ENCODE measurements around the gene TGFBR3. TPM values are rescaled to one million over a fixed set of nuclear protein-coding genes. Genes with fewer than 3 reads are reported as not detected.

TGFBR3 gene
- total and polyA plus RNA-seq, 9 of the 15 experiments (the other 6 are each of a cell fraction or from before 2014, with no cell fraction given), result 3.6 to 32.4 (median 15.6) TPM

DNA sequence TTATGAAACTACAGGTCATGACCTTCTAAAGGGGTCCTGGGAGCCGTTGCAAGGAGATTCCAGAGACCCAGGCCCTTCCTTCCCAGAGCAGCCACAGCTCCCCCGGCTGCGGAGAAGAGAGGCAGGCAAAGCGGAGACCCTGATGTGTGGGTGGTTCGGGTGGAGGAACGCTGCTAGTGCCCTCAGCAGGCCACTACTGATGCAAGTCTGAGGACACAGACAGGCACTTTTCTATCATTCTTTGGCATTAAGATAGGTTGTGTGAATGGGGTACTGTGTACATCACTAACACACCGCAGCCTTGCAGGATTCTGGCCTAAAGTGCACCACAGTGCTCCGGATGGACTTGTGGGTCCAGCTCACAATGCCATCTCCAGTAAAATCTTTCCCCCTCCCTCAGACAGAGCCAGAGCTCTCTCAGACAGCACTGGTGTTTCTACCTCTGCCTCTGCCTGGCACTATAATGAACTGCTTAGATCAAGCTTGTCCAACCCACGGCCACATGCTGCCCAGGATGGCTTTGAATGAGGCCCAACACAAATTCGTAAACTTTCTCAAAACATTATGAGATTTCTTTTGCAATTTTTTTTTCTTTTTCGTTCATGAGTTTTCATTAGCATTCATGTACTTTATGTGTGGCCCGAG lies 121.4 kb downstream of the TGFBR3 start (continued):
- TF ChIP-seq TEAD4 (IDR thresholded peaks at IDR 0.05; ENCODE audit: low read length), result no peak
- no peak for TF ChIP-seq TEAD4 (CRISPR knock-in tag; IDR thresholded peaks at IDR 0.05; ENCODE audit: borderline replicate concordance)
- TF ChIP-seq PHTF2 (CRISPR knock-in tag; IDR thresholded peaks at IDR 0.05), result no peak
- no peak for TF ChIP-seq NFE2L1 (tag; IDR thresholded peaks at IDR 0.05; ENCODE audit: borderline replicate concordance, low read depth)
- TF ChIP-seq, protein P1, sequence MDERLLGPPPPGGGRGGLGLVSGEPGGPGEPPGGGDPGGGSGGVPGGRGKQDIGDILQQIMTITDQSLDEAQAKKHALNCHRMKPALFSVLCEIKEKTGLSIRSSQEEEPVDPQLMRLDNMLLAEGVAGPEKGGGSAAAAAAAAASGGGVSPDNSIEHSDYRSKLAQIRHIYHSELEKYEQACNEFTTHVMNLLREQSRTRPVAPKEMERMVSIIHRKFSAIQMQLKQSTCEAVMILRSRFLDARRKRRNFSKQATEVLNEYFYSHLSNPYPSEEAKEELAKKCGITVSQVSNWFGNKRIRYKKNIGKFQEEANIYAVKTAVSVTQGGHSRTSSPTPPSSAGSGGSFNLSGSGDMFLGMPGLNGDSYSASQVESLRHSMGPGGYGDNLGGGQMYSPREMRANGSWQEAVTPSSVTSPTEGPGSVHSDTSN (CRISPR knock-in tag; IDR thresholded peaks at IDR 0.05; ENCODE audit: low read depth), result no peak
- TF ChIP-seq, protein P1 (tag; conservative IDR thresholded peaks at IDR 0.05; ENCODE audit: low read depth), result no peak
- TF ChIP-seq, protein P2, sequence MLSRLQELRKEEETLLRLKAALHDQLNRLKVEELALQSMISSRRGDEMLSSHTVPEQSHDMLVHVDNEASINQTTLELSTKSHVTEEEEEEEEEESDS (CRISPR knock-in tag; IDR thresholded peaks at IDR 0.05), result no peak
- TF ChIP-seq, protein P3, sequence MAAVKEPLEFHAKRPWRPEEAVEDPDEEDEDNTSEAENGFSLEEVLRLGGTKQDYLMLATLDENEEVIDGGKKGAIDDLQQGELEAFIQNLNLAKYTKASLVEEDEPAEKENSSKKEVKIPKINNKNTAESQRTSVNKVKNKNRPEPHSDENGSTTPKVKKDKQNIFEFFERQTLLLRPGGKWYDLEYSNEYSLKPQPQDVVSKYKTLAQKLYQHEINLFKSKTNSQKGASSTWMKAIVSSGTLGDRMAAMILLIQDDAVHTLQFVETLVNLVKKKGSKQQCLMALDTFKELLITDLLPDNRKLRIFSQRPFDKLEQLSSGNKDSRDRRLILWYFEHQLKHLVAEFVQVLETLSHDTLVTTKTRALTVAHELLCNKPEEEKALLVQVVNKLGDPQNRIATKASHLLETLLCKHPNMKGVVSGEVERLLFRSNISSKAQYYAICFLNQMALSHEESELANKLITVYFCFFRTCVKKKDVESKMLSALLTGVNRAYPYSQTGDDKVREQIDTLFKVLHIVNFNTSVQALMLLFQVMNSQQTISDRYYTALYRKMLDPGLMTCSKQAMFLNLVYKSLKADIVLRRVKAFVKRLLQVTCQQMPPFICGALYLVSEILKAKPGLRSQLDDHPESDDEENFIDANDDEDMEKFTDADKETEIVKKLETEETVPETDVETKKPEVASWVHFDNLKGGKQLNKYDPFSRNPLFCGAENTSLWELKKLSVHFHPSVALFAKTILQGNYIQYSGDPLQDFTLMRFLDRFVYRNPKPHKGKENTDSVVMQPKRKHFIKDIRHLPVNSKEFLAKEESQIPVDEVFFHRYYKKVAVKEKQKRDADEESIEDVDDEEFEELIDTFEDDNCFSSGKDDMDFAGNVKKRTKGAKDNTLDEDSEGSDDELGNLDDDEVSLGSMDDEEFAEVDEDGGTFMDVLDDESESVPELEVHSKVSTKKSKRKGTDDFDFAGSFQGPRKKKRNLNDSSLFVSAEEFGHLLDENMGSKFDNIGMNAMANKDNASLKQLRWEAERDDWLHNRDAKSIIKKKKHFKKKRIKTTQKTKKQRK (IDR thresholded peaks at IDR 0.05; ENCODE audit: borderline replicate concordance, low read depth, low read length), result no peak
- TF ChIP-seq ZFP30 (CRISPR knock-in tag; IDR thresholded peaks at IDR 0.05; ENCODE audit: borderline replicate concordance), result no peak
- TF ChIP-seq DPF2 (IDR thresholded peaks at IDR 0.05), result no peak
- TF ChIP-seq SMC3 (conservative IDR thresholded peaks at IDR 0.05; ENCODE audit: insufficient read depth, low read depth, low read length), result no peak
- no peak for TF ChIP-seq KLF13 (tag; IDR thresholded peaks at IDR 0.05; ENCODE audit: borderline replicate concordance, low read depth)
- TF ChIP-seq NFATC3 (IDR thresholded peaks at IDR 0.05), result no peak
- TF ChIP-seq FOXJ3 (CRISPR knock-in tag; IDR thresholded peaks at IDR 0.05), result no peak
- no peak for TF ChIP-seq HCFC1 (IDR thresholded peaks at IDR 0.05; ENCODE audit: low read depth, low read length)
